ENCODE measurements around the gene YPEL5.
"Not testable (repeated sequence)": the region's sequence is repeated elsewhere in the genome, so short reads cannot be mapped to it uniquely, and the experiment has no call there.

The YPEL5 gene

GRCh38 chr2:30146337-30147195, at the start of gene YPEL5:
YPEL5 (plus strand) TSS chr2:30147007; CDS start chr2:30156652, 9,645 bp downstream.
- DNase-seq (ENCODE audit: low read depth), result peak; percentile 99

GRCh38 chr2:30098266-30099005, 48.4 kb upstream of the YPEL5 start:
- no peak for DNase-seq (ENCODE audit: low read depth)

- not testable (repeated sequence) for DNase-seq (ENCODE audit: low read depth)
Observed at GRCh38 chr2:30099366-30099765, 47.4 kb upstream of the YPEL5 start.

GRCh38 chr2:30100691-30101090, 46.1 kb upstream of the YPEL5 start:
- DNase-seq (ENCODE audit: low read depth), result not testable (repeated sequence)

- DNase-seq (ENCODE audit: low read depth), result no peak
Observed at GRCh38 chr2:30104307-30104706, 42.5 kb upstream of the YPEL5 start.

GRCh38 chr2:30105556-30105955, 41.3 kb upstream of the YPEL5 start:
- no peak for DNase-seq (ENCODE audit: low read depth)

GRCh38 chr2:30106543-30106942, 40.3 kb upstream of the YPEL5 start:
- no peak for DNase-seq (ENCODE audit: low read depth)

- no peak for DNase-seq (ENCODE audit: low read depth)
Observed at GRCh38 chr2:30108192-30108591, 38.6 kb upstream of the YPEL5 start.

GRCh38 chr2:30108851-30109250, 38.0 kb upstream of the YPEL5 start:
- DNase-seq (ENCODE audit: low read depth), result no peak

- DNase-seq (ENCODE audit: low read depth), result no peak
Observed at GRCh38 chr2:30109856-30110255, 37.0 kb upstream of the YPEL5 start.

GRCh38 chr2:30110773-30111172, 36.0 kb upstream of the YPEL5 start:
- no peak for DNase-seq (ENCODE audit: low read depth)

GRCh38 chr2:30111186-30111585, 35.6 kb upstream of the YPEL5 start:
- DNase-seq (ENCODE audit: low read depth), result not testable (repeated sequence)

- no peak for DNase-seq (ENCODE audit: low read depth)
Observed at GRCh38 chr2:30112561-30112960, 34.2 kb upstream of the YPEL5 start.

- no peak for DNase-seq (ENCODE audit: low read depth)
Observed at GRCh38 chr2:30113617-30114293, 33.1 kb upstream of the YPEL5 start.

- peak; percentile 17 for DNase-seq (ENCODE audit: low read depth)
Observed at GRCh38 chr2:30115141-30115980, 31.4 kb upstream of the YPEL5 start.

GRCh38 chr2:30115981-30116285, 30.9 kb upstream of the YPEL5 start:
- no peak for DNase-seq (ENCODE audit: low read depth)

GRCh38 chr2:30122362-30122761, 24.4 kb upstream of the YPEL5 start:
- DNase-seq (ENCODE audit: low read depth), result no peak

GRCh38 chr2:30127016-30127893, 19.6 kb upstream of the YPEL5 start:
- DNase-seq (ENCODE audit: low read depth), result no peak

GRCh38 chr2:30134582-30134981, 12.2 kb upstream of the YPEL5 start:
- DNase-seq (ENCODE audit: low read depth), result no peak

GRCh38 chr2:30135541-30135940, 11.3 kb upstream of the YPEL5 start:
- DNase-seq (ENCODE audit: low read depth), result no peak

Measured in stimulated activated CD8-positive, alpha-beta memory T cell treated with anti-CD3 and anti-CD28 coated beads, Interleukin-12 subunit alpha, Interleukin-12 subunit beta, amount 100 ng/mL, for 4 hours (primary cell).